DMS53 (cell line): ENCODE data around the gene TRAPPC10.

Source experiments
- DNase-seq: peaks from one replicate; lab custom pipeline; 2025; lab: John Stamatoyannopoulos, UW

TRAPPC10 gene

DNA sequence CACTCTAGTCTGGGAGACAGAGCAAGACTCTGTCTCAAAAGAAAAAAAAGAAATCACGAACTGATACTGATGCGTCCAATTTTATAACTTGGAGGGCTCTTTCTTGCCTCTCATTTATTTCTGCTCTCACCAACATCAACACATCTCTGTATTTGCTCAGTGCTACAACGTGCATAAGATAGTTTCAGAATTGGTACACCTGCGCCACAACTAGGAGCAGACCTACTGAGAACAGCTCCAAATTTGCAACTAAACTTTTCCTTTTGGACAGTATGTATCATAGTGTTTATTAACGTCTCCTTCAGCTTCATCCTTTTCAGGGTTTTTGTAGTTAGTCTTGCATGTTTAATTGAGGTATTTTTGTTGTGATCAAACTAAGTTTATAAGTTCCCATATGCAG is 27.7 kb downstream of the TRAPPC10 start:
- DNase-seq, result no peak

DNA sequence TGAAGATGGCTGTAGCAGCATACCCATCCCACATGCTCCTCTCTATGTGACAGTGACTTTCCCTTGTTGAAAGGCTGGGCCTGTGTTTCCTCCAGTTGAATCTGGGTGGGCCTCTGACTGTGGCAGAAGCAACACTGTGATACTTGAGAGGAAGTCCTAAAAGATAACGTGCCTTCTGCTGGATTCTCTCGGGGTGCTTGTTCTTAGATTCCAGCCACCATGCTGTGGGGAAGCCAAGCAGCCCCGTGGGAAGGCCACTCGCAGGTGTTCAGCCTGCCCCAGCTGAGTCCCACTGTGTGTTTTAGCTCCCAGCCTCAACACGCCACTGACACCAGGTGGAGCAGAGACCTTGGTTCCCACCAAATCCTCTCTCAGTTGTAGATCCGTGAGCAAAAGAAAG is 31.5 kb downstream of the TRAPPC10 start:
- DNase-seq, result no peak

DNA sequence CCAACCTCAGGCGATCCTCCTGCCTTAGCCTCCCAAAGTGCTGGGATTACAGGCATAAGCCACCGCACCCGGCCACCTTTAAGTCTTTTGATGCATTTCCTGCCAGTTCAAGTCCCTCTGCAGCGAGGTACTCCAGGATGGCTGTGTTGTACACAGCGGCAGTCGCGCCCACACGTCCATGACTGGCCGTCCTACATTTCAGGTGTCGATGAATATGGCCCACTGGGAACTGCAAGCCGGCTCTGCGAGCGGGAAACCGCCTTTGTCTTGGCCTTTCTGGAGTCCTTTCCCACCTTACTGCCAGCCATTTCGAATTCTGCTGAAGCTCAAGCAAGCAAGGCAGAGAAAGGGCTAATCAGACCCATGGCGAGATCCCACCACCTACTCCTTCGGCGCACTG is 34.6 kb downstream of the TRAPPC10 start:
- DNase-seq, result no peak

DNA sequence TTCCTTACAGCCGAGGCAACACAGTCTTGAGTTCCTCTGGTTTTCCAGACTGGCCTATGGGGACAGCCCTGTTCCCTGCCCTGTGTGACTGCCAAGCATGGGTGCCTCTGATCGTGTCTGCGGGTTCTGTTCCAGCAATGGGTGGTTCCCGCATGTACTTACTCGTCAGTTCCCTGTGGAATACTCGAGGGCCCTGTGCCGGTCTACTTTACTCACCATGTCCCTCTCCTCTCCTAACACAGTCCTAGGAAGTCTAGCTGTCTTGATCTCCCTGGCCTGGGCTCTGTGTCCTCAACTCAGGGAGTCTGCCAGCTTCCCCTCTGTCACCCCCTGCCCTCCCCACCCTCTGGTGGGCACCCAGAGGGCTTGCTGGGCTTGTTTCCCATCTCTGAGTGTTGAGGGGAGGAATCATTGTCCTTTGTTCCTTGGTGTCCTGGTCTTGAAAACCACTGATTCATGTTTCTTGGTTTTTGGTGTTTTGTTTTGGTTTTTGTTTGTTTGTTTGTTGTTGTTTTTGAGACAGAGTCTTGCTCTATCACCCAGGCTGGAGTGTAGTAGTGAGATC is 36.0 kb downstream of the TRAPPC10 start:
- DNase-seq, result no peak

GRCh38 chr21:44049182-44049581 is 37.1 kb downstream of the TRAPPC10 start:
- DNase-seq, result no peak

GRCh38 chr21:44049606-44050005 is 37.5 kb downstream of the TRAPPC10 start:
- no peak for DNase-seq

GRCh38 chr21:44050276-44050675 is 38.2 kb downstream of the TRAPPC10 start:
- no peak for DNase-seq

- DNase-seq, result no peak
Measured at GRCh38 chr21:44051462-44051941, 39.4 kb downstream of the TRAPPC10 start.

DNA sequence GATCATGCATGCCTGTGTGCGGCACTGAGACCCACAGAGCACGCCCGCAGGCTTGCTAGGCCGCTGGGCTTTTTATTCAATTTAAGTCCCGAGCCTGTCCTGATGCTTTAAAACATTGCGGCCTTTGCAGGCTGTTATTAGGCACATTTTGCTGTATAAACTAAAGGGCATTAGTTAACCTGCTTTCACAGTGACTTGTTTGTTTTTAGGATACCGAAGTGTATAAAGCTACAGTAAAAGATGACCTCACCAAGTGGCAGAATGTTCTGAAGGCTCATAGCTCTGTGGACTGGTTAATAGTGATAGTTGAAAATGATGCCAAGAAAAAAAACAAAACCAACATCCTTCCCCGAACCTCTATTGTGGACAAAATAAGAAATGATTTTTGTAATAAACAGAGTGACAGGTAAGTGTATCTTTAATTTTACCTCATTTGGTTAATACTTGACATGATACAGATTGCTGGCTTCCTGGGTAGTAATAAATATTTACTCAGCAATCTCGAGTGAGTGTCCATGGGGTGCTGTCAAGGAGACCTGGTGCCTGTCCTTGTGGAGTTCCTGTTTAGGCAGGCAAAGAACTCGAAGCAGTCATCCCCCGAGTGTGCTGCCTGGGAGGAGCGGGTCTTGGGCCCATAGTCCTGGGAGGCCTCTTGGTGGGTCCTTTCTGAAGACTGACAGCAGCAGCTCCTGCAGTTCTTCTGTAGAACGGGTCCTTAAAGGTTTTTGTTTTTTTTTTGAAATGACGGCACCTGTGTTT is 40.1 kb downstream of the TRAPPC10 start:
- peak; percentile 76 for DNase-seq

DNA sequence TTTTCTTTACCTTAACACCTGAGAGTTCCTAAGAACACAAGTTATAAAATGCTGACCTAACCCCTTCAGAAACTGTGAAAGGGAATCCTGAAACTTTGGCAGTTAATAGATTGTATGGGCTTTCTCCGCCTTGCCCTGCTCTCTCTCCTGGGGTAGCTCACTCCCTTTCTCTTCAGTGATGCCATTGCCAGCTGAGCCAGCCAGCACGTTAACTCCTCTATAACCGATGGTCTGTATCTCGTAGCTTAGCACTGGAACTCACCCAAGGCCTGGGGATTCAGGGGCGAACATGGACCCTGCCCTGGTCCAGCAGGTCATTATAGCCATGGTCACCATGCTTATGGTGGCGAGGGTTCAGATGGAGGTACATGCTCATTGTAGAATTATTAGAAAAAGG is 40.7 kb downstream of the TRAPPC10 start:
- DNase-seq, result no peak

GRCh38 chr21:44053567-44053966 is 41.5 kb downstream of the TRAPPC10 start:
- DNase-seq, result no peak

GRCh38 chr21:44054710-44055109 is 42.6 kb downstream of the TRAPPC10 start:
- no peak for DNase-seq

- no peak for DNase-seq
Measured at GRCh38 chr21:44057055-44057454, 44.9 kb downstream of the TRAPPC10 start.

DNA sequence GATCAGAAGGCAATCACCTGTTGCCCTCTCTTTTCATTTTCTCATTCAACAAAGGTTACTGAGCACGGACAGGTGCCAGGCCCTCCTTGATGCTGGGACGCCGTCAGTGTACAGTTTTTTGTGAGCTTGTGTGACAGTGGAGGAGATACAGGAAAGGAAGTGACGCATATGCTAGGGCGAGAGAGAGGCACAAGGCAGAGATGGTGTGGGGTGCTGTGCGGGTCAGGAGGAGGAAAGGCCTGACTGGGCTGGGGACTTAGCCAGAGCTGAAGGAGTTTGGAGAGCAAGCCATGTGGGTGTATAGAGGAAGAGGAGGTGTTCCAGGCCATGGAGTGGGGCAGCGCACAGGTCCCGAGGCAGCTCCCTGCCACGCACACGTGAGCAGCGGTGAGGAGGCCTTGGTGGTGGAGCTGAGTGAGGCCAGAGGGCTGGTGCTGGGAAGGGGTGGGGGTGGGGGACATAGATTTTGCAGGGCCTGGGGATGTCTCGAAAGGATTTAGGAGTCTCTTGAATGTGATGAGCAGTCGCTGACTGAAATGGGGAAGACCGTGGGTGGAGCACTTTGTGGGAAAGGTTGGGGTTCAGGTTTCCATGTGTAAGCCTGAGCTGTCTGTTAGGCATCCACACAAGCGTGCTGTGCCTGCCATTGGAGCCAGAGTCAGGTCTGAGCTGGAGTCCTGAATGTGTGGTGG is 46.0 kb downstream of the TRAPPC10 start:
- DNase-seq, result no peak

DNA sequence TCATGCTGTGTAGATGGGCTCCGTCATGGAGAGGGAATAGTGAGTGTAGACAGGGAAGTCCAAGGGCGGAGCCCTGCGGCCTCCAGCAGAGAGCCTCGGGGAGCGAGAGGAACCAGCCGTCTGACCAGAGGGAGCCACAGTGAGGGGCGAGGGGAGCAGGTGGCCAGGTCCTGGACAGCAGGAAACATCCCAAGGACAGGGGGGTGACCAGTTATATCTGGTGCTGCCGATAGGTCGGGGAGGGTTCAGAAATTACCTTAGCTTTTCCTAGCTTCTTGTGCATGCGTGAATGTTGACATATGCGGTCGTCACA is 46.5 kb downstream of the TRAPPC10 start:
- no peak for DNase-seq

DNA sequence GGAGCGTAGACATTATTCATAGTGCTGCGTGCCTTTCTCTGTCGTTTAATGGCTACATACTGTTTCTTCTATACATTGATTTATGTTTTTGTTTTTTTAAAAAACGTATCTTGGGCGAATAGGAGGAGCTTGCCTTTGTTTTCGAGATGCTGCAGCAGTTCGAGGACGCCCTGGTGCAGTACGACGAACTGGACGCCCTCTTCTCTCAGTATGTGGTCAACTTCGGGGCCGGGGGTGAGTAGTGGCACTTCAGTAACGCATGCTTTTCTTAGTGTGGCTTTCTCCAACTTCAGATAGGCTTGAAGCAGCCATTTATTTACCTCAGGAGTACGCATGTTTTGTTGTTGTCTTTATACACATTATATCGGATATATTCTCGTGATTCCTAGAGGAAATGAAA is 46.9 kb downstream of the TRAPPC10 start:
- DNase-seq, result no peak

DNA sequence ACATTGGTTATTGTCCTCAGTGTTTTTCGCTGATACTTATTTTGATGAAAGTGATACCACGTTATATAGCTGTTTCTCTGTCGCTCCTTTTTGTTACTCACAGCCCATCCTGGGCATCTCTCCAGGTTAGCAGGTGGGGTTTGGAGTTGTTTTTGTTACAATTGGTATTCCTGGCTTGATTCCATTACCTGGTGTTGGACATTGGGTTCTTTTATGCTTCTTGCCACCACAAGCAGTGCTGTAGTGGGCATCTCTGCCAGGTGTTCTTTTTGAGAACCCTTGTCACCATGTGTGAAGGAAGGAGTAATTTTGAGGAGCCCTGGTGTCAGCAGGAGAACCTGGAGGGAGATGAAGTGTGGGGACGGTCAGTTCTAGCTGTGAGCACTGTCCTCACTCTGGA is 47.6 kb downstream of the TRAPPC10 start:
- no peak for DNase-seq

GRCh38 chr21:44062380-44062779 is 50.3 kb downstream of the TRAPPC10 start:
- no peak for DNase-seq

DNA sequence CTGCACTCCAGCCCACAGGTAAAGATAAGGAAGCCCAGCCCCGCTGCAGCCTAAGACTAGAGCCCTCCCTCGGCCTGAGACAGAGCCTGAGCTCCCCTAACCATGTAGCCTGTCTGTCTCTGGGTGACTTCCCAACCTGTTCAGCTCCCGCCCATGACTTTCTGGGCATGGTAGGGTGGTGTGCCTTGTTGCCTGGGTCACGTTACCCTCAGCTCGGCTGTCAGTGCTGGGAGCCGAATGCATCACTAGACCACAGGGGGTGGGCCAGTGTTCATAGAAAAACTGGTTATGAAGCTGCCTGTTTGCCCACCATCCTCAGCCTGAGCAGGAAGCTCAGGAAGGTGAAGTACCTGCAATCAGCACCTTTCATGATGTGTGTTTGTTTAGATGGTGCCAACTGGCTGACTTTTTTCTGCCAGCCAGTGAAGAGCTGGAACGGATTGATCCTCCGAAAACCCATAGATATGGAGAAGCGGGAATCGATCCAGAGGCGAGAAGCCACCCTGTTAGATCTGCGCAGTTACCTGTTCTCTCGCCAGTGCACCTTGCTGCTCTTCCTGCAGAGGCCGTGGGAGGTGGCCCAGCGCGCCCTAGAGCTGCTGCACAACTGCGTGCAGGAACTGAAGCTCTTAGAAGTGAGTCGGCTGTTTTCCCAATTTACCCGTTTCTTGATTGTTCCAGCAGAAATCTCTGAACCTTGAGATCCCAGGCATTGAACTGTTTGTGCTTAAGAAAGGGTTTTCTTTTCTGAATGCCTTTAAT is 51.2 kb downstream of the TRAPPC10 start:
- DNase-seq, result no peak

- DNase-seq, result no peak
Measured at GRCh38 chr21:44064852-44065403, 52.8 kb downstream of the TRAPPC10 start.

DNA sequence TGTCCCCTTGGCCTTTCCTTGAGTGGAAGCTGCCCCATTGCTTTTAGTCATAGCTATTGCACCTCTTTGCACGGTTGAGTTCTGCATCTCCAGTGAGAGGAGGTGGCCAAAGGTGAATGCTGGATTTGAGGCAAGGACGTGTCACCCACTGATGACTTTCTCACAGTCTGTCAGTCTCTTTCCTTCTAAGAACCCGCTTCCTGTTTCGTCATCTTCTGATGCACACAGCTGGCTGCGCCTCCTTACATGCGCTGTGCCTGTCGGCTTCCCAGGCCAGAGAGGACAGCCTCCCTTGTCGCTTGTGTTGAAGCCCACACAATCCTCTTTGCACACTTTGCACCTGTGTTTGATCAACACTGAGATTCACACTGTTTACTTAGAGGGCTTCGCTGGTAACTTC is 53.3 kb downstream of the TRAPPC10 start:
- DNase-seq, result no peak

- DNase-seq, result no peak
Measured at GRCh38 chr21:44066116-44066515, 54.0 kb downstream of the TRAPPC10 start.
